ENCODE data around the gene NTRK3.

Gene NTRK3

DNA sequence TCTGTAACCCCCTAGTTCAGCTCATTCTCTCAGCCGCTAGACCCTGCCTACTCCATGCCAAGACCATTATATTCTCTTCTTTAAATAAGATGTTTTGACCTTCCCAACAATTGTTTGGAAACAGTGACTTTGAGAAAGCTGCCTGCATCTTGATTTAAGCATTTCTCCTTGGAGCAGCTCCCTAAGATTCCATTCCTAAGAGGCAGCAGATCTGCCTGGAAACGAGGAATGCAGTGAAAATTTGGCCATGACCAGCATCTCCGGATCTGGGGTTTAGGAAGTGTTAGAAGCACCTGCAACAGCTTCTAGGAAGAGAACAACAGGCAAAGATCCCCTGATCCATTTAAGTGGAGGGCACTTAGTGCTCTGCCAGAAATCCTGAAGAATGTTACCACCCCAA lies 235.7 kb downstream of the NTRK3 start:
- Histone ChIP-seq H3K36me3 (ENCODE audit: insufficient read depth, low read length) (no peaks in the 10 kb centered on the region), H3K4me3 (ENCODE audit: low read length) (no peak overlapping the region), H3K9me3 (replicated peaks; ENCODE audit: low read length) (no peaks in the 10 kb centered on the region), H3K9ac (ENCODE audit: low read depth, low read length) (no peak overlapping the region), H3K4me1 (ENCODE audit: control insufficient read depth, insufficient read depth, low read length) (no peaks in the 10 kb centered on the region), H3K4me2 (ENCODE audit: low read length) (no peak overlapping the region), H3K27me3 (ENCODE audit: control insufficient read depth, insufficient read depth, low read length) (no peaks in the 10 kb centered on the region)

- H3K9me3 ChIP-seq (replicated peaks; ENCODE audit: low read length): no peaks in the 10 kb centered on the region
- no peaks in the 10 kb centered on the region for H3K27me3 ChIP-seq (ENCODE audit: control insufficient read depth, insufficient read depth, low read length)
- H3K4me3 ChIP-seq (ENCODE audit: low read length): no peak overlapping the region
- no peak overlapping the region for H3K9ac ChIP-seq (ENCODE audit: low read depth, low read length)
- H3K36me3 ChIP-seq (ENCODE audit: insufficient read depth, low read length): no peaks in the 10 kb centered on the region
- H3K4me2 ChIP-seq (ENCODE audit: low read length): no peak overlapping the region
- H3K4me1 ChIP-seq (ENCODE audit: control insufficient read depth, insufficient read depth, low read length): no peaks in the 10 kb centered on the region
These were observed 236.9 kb downstream of the NTRK3 start for GRCh38 chr15:88019656-88020055.

DNA sequence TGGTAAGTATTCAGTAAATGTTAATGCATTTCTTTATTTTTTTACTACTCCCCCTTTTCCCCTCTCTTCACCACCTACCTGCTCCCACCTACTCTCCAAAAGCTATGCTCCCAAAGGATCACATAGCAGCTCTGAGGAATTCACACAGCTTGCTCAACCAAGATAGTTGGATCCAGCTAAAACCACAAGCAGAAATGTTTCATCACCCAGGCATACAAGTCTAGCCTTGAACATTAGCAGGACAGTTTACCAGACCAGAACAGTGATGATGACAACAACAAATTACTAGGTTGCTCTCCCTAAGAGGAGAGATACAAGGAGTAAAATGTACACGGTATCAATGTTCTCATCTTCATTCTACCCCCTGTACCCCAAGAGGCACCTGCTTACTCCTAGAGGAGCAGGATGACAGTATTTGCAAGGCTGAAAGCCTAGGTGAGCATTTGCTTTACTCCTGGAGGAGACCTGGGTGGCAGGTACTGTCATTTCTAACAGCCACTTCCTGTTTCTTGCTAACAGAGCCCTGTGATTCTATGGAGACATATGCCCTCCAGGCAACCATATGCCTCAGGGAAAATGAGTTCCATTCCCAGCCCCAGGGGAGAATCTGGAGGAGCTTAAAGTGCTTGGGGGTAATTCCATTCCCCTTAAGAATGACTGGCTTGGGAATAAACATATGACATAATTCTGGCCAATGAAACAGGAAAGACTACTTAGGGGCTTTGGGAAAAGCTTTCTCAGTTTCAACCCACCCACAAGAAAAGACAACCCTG lies 237.5 kb downstream of the NTRK3 start:
- H3K4me2 ChIP-seq (ENCODE audit: low read length): no peak overlapping the region
- H3K9me3 ChIP-seq (replicated peaks; ENCODE audit: low read length): no peaks in the 10 kb centered on the region
- no peaks in the 10 kb centered on the region for H3K36me3 ChIP-seq (ENCODE audit: insufficient read depth, low read length)
- H3K27me3 ChIP-seq (ENCODE audit: control insufficient read depth, insufficient read depth, low read length): no peaks in the 10 kb centered on the region
- H3K9ac ChIP-seq (ENCODE audit: low read depth, low read length): no peak overlapping the region
- no peaks in the 10 kb centered on the region for H3K4me1 ChIP-seq (ENCODE audit: control insufficient read depth, insufficient read depth, low read length)
- no peak overlapping the region for H3K4me3 ChIP-seq (ENCODE audit: low read length)

DNA sequence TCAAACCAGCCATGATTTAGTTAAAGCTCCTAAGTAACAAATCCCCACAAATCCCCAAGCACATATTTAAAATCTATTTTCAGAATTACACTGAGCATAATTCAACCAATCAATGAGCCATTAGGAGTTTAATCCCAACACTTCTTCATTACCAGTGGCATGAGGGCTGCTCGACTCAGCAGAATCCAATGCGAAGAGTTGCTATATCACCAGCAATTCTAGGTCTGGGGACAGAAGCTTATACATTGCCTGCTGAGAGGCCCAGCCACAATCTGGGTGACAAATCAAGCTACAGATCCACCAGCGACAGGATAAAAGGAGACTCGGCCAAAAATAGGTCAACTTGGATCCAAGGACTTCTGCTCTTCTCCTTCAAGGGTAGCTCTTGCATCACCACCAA lies 238.8 kb downstream of the NTRK3 start:
- H3K4me1 ChIP-seq (ENCODE audit: control insufficient read depth, insufficient read depth, low read length): no peaks in the 10 kb centered on the region
- H3K4me2 ChIP-seq (ENCODE audit: low read length): no peak overlapping the region
- no peak overlapping the region for H3K9ac ChIP-seq (ENCODE audit: low read depth, low read length)
- no peaks in the 10 kb centered on the region for H3K9me3 ChIP-seq (replicated peaks; ENCODE audit: low read length)
- no peaks in the 10 kb centered on the region for H3K36me3 ChIP-seq (ENCODE audit: insufficient read depth, low read length)
- no peaks in the 10 kb centered on the region for H3K27me3 ChIP-seq (ENCODE audit: control insufficient read depth, insufficient read depth, low read length)
- no peak overlapping the region for H3K4me3 ChIP-seq (ENCODE audit: low read length)

GRCh38 chr15:88016406-88016805 lies 240.1 kb downstream of the NTRK3 start:
- Histone ChIP-seq H3K36me3 (ENCODE audit: insufficient read depth, low read length) (no peaks in the 10 kb centered on the region), H3K27me3 (ENCODE audit: control insufficient read depth, insufficient read depth, low read length) (no peaks in the 10 kb centered on the region), H3K4me2 (ENCODE audit: low read length) (no peak overlapping the region), H3K9me3 (replicated peaks; ENCODE audit: low read length) (no peaks in the 10 kb centered on the region), H3K9ac (ENCODE audit: low read depth, low read length) (no peak overlapping the region), H3K4me3 (ENCODE audit: low read length) (no peak overlapping the region), H3K4me1 (ENCODE audit: control insufficient read depth, insufficient read depth, low read length) (no peaks in the 10 kb centered on the region)

DNA sequence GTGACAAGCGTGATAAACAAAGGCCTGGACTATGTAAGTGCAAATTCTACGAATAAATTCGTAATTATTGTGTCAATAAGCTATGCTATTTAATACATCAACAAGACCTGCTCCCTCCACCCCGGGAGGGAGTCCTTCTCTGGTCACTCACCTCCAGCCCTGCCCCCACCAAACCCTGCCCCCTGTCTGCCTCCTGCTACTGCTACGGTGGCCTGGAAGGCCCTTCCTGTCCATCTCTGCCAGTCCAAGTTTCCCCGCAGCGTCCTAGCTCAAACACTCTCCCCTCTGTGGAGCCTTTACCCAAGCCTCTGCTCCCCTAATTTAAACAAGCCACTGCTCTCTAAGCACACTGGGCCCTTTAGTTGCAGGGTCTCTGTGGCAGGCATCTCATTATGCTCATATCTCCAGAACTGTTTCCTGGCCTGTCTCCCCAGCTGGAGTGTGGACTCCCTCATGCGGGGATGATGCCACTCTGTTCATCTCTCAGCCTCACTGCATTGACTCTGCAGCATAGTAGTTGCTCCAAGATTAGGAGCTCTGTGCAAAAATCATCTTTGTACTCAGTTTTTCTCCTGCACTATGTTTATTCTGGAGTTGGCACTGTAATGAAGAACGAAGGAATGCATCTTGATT lies 241.2 kb downstream of the NTRK3 start:
- Histone ChIP-seq H3K9ac (ENCODE audit: low read depth, low read length) (no peak overlapping the region), H3K4me3 (ENCODE audit: low read length) (no peak overlapping the region), H3K9me3 (replicated peaks; ENCODE audit: low read length) (no peaks in the 10 kb centered on the region), H3K4me1 (ENCODE audit: control insufficient read depth, insufficient read depth, low read length) (no peaks in the 10 kb centered on the region), H3K27me3 (ENCODE audit: control insufficient read depth, insufficient read depth, low read length) (no peaks in the 10 kb centered on the region), H3K4me2 (ENCODE audit: low read length) (no peak overlapping the region), H3K36me3 (ENCODE audit: insufficient read depth, low read length) (no peaks in the 10 kb centered on the region)

DNA sequence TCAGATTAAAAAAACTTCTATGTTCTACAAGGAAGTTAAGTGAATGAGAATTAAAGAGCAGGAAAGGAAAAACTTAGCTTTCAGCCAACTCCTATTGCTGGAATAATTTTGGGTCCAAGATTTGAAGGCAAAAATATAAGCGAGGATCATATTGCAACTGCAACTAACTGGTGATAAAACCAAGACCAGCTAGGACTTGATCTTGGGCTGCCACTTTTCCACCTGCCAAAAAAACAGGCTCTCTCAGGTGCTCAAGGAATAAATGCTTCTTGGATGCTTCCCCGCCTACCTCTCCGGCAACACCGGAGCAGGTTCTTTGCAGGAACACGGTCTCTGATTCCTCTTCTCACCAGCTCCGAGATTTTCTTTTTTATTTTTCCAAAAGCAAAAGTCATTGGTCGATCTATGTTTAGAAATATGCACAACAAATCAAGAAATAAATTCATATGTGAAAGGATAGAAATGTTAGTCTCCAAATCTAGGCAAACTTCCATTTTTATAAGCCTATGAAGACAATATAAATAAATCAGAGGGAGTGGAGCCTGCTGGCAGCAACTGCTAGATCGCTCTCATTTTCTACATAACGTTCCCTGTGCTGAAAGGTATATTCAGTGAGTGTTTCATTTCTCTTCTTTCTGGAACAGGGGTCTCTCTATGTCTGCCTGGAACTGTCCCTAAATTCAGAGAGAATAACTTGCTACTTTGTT lies 241.9 kb downstream of the NTRK3 start:
- no peak overlapping the region for H3K4me3 ChIP-seq (ENCODE audit: low read length)
- no peaks in the 10 kb centered on the region for H3K36me3 ChIP-seq (ENCODE audit: insufficient read depth, low read length)
- no peaks in the 10 kb centered on the region for H3K4me1 ChIP-seq (ENCODE audit: control insufficient read depth, insufficient read depth, low read length)
- H3K9me3 ChIP-seq (replicated peaks; ENCODE audit: low read length): no peaks in the 10 kb centered on the region
- H3K27me3 ChIP-seq (ENCODE audit: control insufficient read depth, insufficient read depth, low read length): no peaks in the 10 kb centered on the region
- no peak overlapping the region for H3K9ac ChIP-seq (ENCODE audit: low read depth, low read length)
- H3K4me2 ChIP-seq (ENCODE audit: low read length): no peak overlapping the region

DNA sequence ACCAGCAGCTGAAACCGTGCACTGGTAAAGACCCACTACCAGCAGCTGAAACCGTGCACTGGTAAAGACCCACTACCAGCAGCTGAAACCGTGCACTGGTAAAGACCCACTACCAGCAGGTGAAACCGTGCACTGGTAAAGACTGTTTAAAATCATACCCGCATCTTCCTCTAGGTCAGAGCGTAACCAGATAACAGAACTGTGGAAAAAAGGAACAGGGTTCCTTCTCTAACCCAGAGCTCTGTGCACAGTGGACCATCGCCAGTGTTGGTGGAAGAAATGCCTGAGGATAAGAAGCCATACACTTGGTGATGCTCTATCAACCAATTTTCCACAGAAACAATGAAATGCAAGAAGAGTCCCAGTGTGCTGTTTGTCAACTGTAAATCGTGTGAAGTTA lies 243.4 kb downstream of the NTRK3 start:
- Histone ChIP-seq H3K4me2 (ENCODE audit: low read length) (no peak overlapping the region), H3K9me3 (replicated peaks; ENCODE audit: low read length) (no peaks in the 10 kb centered on the region), H3K4me1 (ENCODE audit: control insufficient read depth, insufficient read depth, low read length) (no peaks in the 10 kb centered on the region), H3K9ac (ENCODE audit: low read depth, low read length) (no peak overlapping the region), H3K4me3 (ENCODE audit: low read length) (no peak overlapping the region), H3K27me3 (ENCODE audit: control insufficient read depth, insufficient read depth, low read length) (no peaks in the 10 kb centered on the region), H3K36me3 (ENCODE audit: insufficient read depth, low read length) (no peaks in the 10 kb centered on the region)

GRCh38 chr15:88012688-88013087 lies 243.9 kb downstream of the NTRK3 start:
- no peaks in the 10 kb centered on the region for H3K4me1 ChIP-seq (ENCODE audit: control insufficient read depth, insufficient read depth, low read length)
- no peak overlapping the region for H3K4me2 ChIP-seq (ENCODE audit: low read length)
- H3K27me3 ChIP-seq (ENCODE audit: control insufficient read depth, insufficient read depth, low read length): no peaks in the 10 kb centered on the region
- H3K9ac ChIP-seq (ENCODE audit: low read depth, low read length): no peak overlapping the region
- no peaks in the 10 kb centered on the region for H3K36me3 ChIP-seq (ENCODE audit: insufficient read depth, low read length)
- H3K4me3 ChIP-seq (ENCODE audit: low read length): no peak overlapping the region
- no peaks in the 10 kb centered on the region for H3K9me3 ChIP-seq (replicated peaks; ENCODE audit: low read length)

DNA sequence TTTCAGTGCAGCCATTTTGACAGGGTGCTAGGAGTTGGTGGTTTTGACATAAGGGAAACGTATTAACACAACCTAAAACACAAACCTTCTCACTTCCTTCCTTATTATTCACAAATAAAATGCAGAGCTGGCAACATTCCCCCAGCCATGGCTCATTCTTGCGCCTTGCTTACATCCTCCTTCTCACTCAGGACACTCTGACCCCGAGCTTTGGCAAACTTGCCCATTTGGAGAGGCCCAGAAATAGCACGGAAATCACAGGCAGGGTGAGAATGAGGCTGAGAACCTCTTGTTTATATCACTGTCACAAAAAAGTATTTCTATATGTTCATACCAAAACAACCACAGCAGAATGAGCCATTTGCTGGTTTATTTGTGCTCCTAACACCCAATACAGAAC lies 244.3 kb downstream of the NTRK3 start:
- H3K36me3 ChIP-seq (ENCODE audit: insufficient read depth, low read length): no peaks in the 10 kb centered on the region
- H3K27me3 ChIP-seq (ENCODE audit: control insufficient read depth, insufficient read depth, low read length): no peaks in the 10 kb centered on the region
- H3K4me1 ChIP-seq (ENCODE audit: control insufficient read depth, insufficient read depth, low read length): no peaks in the 10 kb centered on the region
- H3K4me2 ChIP-seq (ENCODE audit: low read length): no peak overlapping the region
- H3K4me3 ChIP-seq (ENCODE audit: low read length): no peak overlapping the region
- H3K9ac ChIP-seq (ENCODE audit: low read depth, low read length): no peak overlapping the region
- no peaks in the 10 kb centered on the region for H3K9me3 ChIP-seq (replicated peaks; ENCODE audit: low read length)

GRCh38 chr15:88011533-88011932 lies 245.0 kb downstream of the NTRK3 start:
- H3K9ac ChIP-seq (ENCODE audit: low read depth, low read length): no peak overlapping the region

More at GRCh38 chr15:88011533-88011932, 245.0 kb downstream of the NTRK3 start:
- Histone ChIP-seq H3K27me3 (ENCODE audit: control insufficient read depth, insufficient read depth, low read length) (no peaks in the 10 kb centered on the region), H3K36me3 (ENCODE audit: insufficient read depth, low read length) (no peaks in the 10 kb centered on the region), H3K9me3 (replicated peaks; ENCODE audit: low read length) (no peaks in the 10 kb centered on the region), H3K4me3 (ENCODE audit: low read length) (no peak overlapping the region), H3K4me1 (ENCODE audit: control insufficient read depth, insufficient read depth, low read length) (no peaks in the 10 kb centered on the region), H3K4me2 (ENCODE audit: low read length) (no peak overlapping the region)

All from skeletal muscle satellite cell (primary cell).